Neutrophil (primary cell): Measurements from ENCODE around the gene DAB1.

Experiments used
- H3K27ac ChIP-seq: fragments of 200-600 bp; sonication (generic); 2 replicates; pipeline ENCODE4 v1.5.1; 2016; ENCODE audit warnings: mild to moderate bottlenecking, moderate library complexity
- H3K27me3 ChIP-seq: fragments of 200-600 bp; sonication (generic); 2 replicates; pipeline ENCODE4 v1.6.0; 2016; ENCODE audit warnings: mild to moderate bottlenecking
- H3K36me3 ChIP-seq: fragments of 200-600 bp; sonication (generic); 2 replicates; pipeline ENCODE4 v1.5.1; 2017
- H3K4me1 ChIP-seq, 2 experiments: fragments of 200-600 bp in 1 of 2; sonication (generic) in 1 of 2; 1 replicate in 1 of 2; 2 replicates in 1 of 2; pipeline versions ENCODE4 v1.5.1 to v1.6.1; 2013 to 2016; ENCODE audit warnings: low read depth in 1 of 2, low read length in 1 of 2, mild to moderate bottlenecking in 1 of 2, moderate library complexity in 1 of 2; ENCODE audit not compliant: control insufficient read depth in 1 of 2, insufficient read depth in 1 of 2
- H3K4me3 ChIP-seq, 2 experiments: fragments of 200-600 bp in 1 of 2; sonication (generic) in 1 of 2; 1 replicate in 1 of 2; 2 replicates in 1 of 2; pipeline ENCODE4 v1.5.1; 2013 to 2016; ENCODE audit warnings: low read depth in 1 of 2, low read length in 1 of 2, mild to moderate bottlenecking in 1 of 2, moderate library complexity in 1 of 2
- H3K9me3 ChIP-seq: fragments of 200-600 bp; sonication (generic); 2 replicates; pipeline ENCODE4 v1.5.1; 2016
- CTCF ChIP-seq: fragments of 200-600 bp; sonication (generic); IDR thresholded peaks from 2 replicates; pipeline ENCODE4 v1.5.1; 2016; ENCODE audit warnings: antibody characterized with exemption

The DAB1 gene

DNA sequence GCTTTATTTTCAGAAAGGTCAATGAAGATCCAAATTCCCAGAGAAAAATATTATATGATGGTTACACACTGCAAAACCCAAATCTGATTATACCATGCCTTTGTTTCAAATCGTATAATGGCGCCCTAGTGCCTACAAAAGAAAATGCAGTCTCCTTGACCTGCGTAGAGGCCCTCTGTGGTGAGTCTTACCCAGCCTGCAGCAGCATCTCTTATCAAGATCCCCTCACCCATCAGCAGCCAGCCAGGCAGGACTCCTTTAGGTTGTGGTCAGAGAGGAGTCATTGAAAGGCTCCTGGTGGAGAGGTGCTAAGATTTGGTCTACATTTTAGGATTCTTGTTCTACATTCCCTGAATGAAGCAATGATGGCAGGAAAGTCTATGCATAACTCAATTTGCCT is 23.7 kb upstream of the DAB1 start:
- Histone ChIP-seq H3K27ac (no peak overlapping the region), H3K9me3 (no peaks in the 10 kb centered on the region), H3K4me3 (no peak overlapping the region), H3K4me1 (no peaks in the 10 kb centered on the region), H3K27me3 (no peaks in the 10 kb centered on the region), H3K36me3 (no peaks in the 10 kb centered on the region)
- TF ChIP-seq CTCF, result no peak

DNA sequence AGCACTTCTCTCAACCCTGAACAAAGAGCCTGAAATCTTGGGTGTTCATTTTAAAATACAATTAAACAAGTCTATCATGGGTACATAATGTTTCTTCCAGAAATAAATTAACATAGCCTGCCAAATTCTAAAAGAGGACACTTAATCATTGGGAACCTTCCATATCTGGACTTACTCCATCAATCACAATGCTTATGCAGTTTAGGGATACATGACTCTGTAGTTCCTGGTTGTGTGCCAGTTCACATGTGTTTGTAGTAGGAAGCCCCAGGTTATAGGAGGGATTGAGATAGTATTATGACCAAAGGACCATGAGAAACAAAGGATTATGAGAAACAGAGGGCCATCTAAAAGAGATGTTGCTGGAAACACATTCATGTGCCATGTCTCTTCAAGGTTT is 19.1 kb upstream of the DAB1 start:
- H3K4me3 ChIP-seq, result no peak overlapping the region
- no peaks in the 10 kb centered on the region for H3K4me1 ChIP-seq
- H3K9me3 ChIP-seq, result no peaks in the 10 kb centered on the region
- H3K36me3 ChIP-seq, result no peaks in the 10 kb centered on the region
- no peak overlapping the region for H3K27ac ChIP-seq
- H3K27me3 ChIP-seq, result no peaks in the 10 kb centered on the region
- no peak for TF ChIP-seq CTCF

DNA sequence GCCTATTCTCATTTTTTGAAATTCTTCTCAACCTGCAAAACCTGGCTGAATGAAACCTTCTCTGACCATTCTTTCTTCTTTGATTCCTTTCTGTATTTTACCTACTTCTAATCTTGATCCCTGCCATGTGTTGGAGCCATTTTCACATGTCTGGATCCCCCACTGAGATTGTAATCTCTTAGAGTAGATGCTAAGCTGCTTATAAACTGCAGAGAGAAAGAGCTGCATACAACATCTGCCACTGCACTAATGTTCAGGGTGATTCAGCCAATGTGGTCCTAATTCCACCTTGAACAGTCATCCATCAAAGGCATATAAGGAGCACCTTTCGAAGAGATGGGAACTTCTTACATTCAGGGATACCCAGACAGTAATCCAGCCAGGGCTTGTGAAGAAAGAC is 16.2 kb upstream of the DAB1 start:
- Histone ChIP-seq H3K4me1 (no peaks in the 10 kb centered on the region), H3K27me3 (no peaks in the 10 kb centered on the region), H3K4me3 (no peak overlapping the region), H3K36me3 (no peaks in the 10 kb centered on the region), H3K9me3 (no peaks in the 10 kb centered on the region), H3K27ac (no peak overlapping the region)
- no peak for TF ChIP-seq CTCF

DNA sequence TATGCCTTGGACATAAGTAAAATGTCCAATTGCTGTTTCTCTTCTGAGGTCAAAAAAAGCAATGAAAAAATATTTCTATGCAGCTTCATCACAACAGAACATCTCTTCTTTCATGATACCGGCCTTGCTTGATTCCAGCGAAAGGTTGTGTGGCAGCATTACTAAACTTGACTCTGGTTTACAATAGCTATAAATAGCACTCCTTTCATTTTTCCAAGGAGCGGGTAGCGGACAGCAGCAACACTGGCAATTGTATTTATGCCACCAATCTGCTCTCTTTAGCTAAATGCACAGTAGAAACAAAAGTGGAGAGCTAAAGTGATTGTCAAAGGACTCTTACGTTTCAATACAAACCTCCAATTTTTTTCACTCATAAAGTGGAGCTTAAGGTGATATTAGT is 7.5 kb upstream of the DAB1 start:
- no peak for TF ChIP-seq CTCF
- no peaks in the 10 kb centered on the region for H3K4me1 ChIP-seq
- H3K27ac ChIP-seq, result no peak overlapping the region
- no peak overlapping the region for H3K4me3 ChIP-seq
- H3K27me3 ChIP-seq, result peaks cover 2% of the 10 kb centered on the region
- H3K36me3 ChIP-seq, result no peaks in the 10 kb centered on the region
- no peaks in the 10 kb centered on the region for H3K9me3 ChIP-seq

- no peaks in the 10 kb centered on the region for H3K9me3 ChIP-seq
- H3K36me3 ChIP-seq, result no peaks in the 10 kb centered on the region
- H3K4me1 ChIP-seq, result no peaks in the 10 kb centered on the region
- no peak overlapping the region for H3K27ac ChIP-seq
- H3K27me3 ChIP-seq, result peaks cover 71% of the 10 kb centered on the region
- no peak overlapping the region for H3K4me3 ChIP-seq
- TF ChIP-seq CTCF, result no peak
These were observed 569 bp upstream of the DAB1 start for GRCh38 chr1:57424231-57425027.
